Adipose tissue (tissue), 3 donors: Measurements from ENCODE around the gene PHLDA3. TPM values are rescaled to one million over a fixed set of nuclear protein-coding genes. Genes with fewer than 3 reads are reported as not detected.
"Not testable (repeated sequence)": the region's sequence is repeated elsewhere in the genome, so short reads cannot be mapped to it uniquely, and the experiment has no call there.

Experiments
- H3K27ac ChIP-seq: one replicate; pipeline ENCODE4 v1.5.1; 2013; ENCODE audit warnings: low read depth, low read length
- WGBS, 3 donors: extraction: QIAGEN DNeasy Blood & Tissue Kit; methylation state at CpG; one replicate each; pipeline ENCODE4 v1.1.7; 2013; 5-methylcytosine and 5-hydroxymethylcytosine counted together
- polyA plus RNA-seq, 3 donors: library from polyadenylated mRNA; stranded (reverse); fragments of 200-250 nt; gene quantifications; one replicate each; pipeline ENCODE4 v1.2.3, GENCODE V29; 2013
- donor health status: healthy with polysubstance abuse.
- donor health status: Bipolar disorder and iron deficiency.
- donor health status: healthy.

PHLDA3 gene
- polyA plus RNA-seq, 3 donors, result 15.1 to 390 (median 61.0) TPM

DNA sequence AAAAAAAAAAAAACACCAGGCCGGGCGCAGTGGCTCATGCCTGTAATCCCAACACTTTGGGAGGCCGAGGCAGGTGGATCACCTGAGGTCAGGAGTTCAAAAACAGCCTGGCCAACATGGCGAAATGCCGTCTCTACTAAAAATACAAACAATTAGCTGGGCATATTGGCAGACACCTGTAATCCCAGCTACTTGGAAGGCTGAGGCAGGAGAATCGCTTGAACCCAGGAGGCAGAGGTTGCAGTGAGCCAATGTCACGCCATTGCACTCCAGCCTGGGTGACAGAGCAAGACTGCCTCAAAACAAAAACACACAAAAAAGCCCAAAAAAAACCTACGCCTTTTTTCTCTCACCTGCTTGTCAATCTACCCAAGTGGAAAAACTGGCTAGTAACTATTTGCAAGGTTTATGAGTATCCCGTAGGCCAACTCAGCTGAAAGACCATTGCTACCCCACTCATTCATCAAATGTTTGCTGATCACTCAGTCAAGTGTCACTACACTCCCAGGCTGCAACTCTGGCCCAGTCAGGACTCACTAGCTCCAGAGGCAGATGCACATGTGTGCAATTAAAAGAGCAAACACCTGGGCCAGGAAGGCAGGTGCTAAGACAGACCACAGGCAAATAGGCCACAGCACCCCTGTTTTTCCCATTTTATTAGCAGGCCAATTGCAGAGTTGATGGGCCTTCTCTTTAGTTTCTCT lies 36.0 kb upstream of the PHLDA3 start:
- 74 to 90% (median 88%) methylated on average over 9 of the region's 9 CpGs for WGBS, 3 donors
- H3K27ac ChIP-seq, result no peak overlapping the region

DNA sequence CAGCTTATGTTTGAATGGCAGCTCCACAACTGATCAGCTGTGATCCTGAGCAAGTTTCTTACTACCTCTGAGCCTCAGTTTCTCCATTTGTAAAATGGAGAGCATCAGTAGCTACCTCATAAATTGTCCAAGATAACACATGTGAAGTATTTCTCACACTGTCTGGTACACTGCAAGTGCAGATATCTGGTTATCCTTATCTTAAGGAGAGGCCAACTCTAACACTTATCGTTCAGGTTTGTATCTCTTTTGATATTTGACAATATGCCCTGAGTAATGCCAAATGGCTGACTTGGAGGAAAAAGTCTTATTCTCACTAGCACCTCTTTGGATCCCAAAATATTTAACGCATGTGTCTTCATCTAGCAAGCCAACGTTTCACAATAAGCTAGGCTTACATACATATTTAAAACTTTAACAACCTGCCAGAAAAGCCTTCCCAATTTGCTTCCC lies 35.2 kb upstream of the PHLDA3 start:
- no peak overlapping the region for H3K27ac ChIP-seq
- WGBS, 3 donors, result 53 to 66% (median 53%) methylated on average over 3 of the region's 3 CpGs

DNA sequence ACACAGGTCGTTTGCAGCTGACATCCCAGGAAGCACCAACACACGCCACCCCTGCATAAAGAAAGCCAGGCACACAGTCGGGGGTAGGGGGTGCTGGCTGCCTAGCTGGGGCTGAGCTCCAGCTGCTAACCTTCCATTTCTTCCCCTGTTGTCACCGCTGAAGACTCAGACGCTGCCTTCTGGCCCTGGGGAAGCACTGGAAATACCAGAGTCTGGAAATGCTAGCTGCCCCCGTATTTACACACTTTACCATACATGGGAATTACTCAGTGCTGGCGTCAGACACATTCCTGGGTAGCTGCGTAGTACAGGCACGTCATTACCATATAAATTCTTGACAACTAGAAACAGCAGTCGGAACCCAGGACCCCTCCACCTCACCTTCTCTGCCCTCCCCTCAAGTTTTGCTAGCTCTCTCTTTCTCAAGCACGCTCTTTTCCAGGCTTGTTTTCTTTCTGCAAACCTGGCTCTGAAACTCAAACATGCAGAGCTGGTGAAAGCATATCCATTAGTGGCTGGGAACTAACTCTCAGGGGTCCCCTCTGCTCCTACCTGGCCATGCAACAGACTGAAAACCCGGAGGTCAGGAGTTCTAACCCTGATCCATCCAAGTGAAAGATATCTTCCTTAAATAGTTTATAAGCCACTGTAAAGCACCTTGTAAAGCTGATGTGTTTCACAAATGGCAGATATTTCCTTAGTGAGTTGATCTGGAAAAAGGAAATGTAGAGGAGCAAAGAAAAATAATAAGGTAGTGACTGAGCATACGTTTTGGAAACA lies 34.6 kb upstream of the PHLDA3 start:
- H3K27ac ChIP-seq, result no peak overlapping the region
- WGBS, 3 donors, result 29 to 49% (median 41%) methylated on average over 13 of the region's 13 CpGs

DNA sequence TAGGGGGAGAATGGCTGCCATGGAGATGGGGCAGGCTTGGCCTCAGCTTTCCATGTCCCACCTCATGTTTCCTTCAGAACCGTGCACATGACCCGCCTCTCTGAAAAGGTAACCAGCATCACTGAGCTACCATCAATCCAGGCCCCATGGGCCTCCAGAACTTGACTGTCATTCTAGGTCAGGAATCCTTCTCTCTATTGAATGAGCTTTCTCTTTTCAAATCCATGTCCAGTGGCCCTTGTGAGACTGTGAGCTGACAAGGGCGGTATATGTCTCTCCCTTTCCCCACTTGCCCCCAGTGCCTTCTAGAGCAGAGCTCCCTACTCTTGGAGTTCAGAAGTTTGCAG lies 33.5 kb upstream of the PHLDA3 start:
- no peak overlapping the region for H3K27ac ChIP-seq
- WGBS, 3 donors, result 70 to 84% (median 83%) methylated on average over 3 of the region's 3 CpGs

DNA sequence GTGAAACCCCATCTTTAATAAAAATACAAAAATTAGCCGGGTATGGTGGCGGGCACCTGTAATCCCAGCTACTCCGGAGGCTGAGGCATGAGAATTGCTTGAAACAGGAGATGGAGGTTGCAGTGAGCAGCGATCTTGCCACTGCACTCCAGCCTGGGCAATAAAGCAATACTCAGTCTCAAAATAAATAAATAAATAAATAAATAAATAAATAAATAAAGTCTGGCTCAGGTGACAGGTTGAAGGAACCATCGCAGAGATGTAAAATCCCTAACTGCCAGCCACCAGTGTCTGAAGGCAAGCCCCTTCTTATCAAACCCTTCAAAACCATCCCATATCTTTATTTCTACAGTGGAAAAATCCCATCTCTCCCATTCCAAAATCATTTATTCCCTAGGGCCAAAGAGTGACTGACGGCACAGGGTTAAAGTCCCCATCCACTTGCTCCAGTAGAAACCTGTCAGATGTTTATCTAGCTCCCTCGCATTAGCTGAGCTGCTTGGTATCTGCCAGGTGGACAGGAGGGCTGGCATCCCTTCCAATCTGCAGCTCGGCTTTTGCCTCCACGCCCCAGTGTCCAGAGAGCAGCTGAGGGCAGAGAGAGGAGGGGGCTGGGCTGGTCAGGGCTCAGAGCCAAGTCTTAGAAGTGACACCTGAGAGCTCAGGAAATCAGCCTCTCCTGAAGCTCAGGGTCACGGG lies 33.0 kb upstream of the PHLDA3 start:
- 50 to 84% (median 72%) methylated on average over 10 of the region's 10 CpGs for WGBS, 3 donors
- no peak overlapping the region for H3K27ac ChIP-seq

DNA sequence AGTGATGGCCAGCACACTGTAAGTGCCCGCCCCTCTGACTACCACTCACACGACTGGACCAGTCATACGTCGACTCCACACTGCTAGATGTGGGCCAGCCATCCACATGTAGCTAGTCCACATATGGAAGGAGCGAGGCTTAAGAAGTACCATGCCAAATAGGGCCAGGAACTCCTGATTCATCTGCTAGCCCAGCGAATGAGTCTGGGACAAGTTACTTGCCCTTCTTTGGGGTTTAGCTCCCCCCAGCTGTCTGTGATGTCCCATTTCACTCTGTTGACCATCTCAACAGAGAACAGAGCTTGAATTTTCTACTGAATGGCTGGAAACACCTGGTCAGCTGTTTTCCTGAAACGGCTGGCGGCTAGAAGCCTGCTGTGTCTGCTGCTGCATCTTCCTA lies 32.2 kb upstream of the PHLDA3 start:
- no peak overlapping the region for H3K27ac ChIP-seq
- WGBS, 3 donors, result 76 to 92% (median 85%) methylated on average over 8 of the region's 8 CpGs

DNA sequence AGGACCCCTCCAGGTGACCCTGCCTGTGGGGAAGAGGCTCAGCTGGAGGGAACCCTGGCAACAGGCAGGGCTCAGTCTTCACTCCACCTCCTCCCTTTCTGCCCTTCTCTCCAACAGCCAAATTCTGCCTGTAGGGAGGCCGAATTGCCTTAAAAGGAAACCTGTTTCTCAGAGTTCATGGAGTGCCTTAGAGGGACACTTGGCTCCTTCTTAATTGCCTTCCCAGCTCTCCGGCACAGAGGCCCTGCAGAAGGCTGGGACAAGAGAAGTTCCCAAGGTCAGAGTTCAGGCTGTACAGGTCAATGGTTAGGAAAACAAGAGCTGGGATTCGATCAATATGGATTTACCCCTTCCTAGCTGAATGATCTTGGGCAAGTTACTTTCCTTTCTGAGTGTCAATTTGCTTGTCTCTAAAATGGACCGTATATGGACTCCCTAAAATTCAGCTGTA lies 31.7 kb upstream of the PHLDA3 start:
- H3K27ac ChIP-seq, result no peak overlapping the region
- 35 to 58% (median 49%) methylated on average over 4 of the region's 4 CpGs for WGBS, 3 donors

DNA sequence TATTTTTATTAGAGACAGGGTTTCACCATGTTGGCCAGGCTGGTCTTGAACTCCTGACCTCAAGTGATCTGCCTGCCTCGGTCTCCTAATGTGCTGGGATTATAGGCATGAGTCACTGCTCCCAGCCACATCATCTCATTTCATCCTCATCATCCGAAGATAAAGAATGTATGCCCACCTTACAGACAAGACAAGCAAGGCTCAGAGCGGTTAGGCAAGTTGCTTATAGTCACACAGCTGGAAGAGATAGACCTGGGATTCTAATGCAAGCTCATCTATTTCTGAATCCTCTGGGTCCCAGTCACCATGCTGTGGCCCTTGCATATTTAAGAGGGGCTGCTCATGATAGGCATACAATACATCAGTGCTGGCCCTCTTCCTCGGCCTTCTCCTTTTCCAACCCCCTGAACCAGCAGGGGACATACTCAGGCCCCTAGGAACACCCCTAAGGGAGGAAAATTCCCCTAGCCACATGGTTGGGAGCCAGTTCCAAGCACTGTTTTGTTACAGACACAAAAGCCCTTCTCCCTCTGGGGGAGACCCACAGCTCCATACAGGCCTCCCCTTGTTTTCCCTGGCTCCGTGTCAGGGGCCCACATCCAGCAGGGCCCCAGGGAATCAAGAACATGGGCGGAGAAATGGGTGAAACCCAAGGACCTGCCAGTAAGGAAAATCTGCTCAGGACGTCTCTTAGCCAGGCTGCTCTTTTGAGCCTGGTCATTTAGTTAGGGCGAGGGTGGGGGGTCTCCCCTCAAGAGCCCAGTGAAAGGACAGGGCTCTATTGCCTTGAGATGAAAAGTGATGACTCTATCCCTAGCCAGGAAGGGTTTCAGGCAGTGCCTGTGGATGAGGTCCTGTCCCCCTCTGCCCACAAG lies 31.0 kb upstream of the PHLDA3 start:
- H3K27ac ChIP-seq, result no peak overlapping the region
- 73 to 75% (median 73%) methylated on average over 8 of the region's 8 CpGs for WGBS, 3 donors

DNA sequence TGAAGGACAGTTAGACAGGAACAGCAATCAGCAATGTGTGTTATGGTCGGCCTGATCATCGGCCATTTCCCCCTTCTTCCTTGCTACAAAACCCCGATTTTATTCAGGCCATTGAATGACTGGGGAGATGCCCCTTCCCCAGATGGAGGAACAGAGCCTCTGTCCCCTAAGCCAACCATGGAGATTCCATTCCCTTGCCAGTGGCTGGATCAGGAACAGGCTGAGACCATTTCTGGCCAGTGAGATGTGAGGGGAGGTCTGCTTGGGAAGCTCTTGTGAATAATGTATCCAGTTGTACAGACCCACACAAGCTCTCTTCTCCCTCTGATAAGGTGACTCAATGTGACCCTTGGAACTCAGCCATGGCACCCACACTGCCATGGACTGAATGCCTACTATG lies 30.2 kb upstream of the PHLDA3 start:
- 91 to 93% (median 92%) methylated on average over 3 of the region's 3 CpGs for WGBS, 3 donors
- H3K27ac ChIP-seq, result no peak overlapping the region

DNA sequence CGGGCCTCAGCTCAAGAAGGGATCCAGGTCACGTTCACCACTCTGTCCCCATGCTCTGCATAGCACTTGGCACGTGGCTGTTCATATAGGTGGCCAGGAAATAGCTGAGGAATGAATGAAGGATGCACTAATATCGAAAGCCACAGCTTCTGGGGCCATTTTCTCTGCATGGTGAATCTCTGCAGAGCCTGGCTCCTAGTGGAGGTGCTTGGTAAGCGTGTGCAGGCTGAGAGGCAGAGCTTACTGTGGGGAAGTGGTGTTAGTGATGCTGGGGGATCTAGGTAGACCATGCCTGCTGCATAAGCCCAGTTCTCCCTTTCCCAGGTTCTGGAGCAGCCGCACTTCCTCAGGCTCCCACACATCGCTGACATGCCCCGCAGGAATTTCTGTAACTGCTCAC lies 29.6 kb upstream of the PHLDA3 start:
- WGBS, 3 donors, result 92 to 96% (median 92%) methylated on average over 8 of the region's 8 CpGs
- no peak overlapping the region for H3K27ac ChIP-seq

DNA sequence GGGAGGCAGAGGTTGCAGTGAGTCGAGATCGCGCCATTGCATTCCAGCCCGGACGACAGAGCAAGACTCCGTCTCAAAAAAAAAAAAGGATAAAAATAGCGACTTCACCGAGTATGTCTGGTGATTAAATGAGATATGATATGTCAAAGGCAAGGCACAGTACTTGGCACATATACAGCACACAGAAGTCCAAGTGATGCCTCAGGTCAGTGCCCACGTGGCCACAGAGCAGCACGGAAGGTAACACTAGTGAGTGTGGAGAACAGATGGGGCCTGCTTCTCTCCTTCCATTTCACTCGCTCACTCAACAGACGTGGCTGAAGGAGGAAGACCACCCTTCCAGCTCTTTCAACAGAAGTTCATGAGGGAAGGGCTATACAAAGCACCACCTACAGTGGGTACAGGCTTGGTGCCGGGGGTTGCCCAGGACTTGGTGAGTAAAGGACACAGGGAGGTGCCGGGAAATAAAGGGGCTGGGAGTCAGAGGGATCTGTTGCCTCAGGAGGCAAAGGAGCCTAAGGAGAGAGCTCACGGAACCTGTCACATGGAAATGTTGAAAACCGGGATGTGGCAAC lies 29.0 kb upstream of the PHLDA3 start:
- WGBS, 3 donors, result 83 to 94% (median 89%) methylated on average over 15 to 16 of the region's 16 CpGs

DNA sequence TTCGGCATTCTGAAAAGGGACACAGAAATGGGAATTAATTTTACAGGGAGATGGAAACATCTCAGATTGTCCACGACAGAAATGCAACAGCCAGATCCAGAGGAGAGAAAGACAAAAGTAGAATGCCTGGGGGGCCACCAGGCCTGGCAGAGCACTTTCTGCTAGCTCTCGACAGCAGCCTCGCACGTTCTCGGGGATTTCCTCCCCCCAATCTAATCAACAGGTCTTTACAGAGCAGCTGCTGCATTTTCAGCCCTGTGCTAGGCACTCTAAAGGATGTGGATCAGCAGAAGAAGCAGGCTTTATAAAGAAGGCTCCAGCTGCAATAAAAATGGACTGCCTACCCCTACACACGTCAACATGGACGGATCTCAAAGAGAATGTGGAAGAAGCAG lies 27.3 kb upstream of the PHLDA3 start:
- 66 to 72% (median 66%) methylated on average over 8 of the region's 8 CpGs for WGBS, 3 donors

More for the DNA sequence above, 29.0 kb upstream of the PHLDA3 start:
- no peak overlapping the region for H3K27ac ChIP-seq

DNA sequence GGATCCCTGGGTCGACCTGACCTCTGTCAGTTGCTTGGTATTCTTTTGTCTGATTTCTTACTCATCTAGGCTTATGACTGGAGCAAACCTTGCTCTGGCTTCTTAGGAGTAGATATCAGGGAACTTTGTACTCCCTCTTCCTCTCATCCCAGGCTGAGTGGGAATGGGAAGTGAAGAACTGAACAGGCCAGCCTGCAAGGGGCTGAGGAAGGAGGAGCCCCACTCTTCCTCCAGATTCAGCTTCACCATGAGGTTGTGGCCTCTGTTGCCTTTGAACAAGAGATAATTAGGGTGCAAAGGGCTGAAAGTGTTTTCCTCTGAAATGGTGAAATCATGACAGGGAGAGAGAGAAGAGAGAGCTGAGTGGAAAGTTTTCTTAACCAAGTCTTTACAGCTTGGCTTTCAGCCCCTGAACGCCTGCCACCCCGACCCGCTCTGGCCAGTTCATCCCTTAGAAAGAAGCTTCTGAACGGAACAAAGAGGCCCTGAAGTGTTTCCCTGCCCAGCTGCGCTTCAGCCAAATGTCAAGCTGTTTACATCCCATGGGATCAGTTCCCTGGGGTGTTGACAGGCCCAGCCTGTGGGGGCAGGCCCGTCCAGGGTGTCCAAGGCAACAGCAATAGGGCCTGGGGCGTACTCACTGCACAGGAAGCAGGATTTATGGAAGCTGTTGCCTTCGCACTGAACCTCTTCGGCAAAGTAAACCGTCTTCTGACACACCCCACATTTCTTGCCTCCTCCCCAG lies 26.7 kb upstream of the PHLDA3 start:
- 50 to 57% (median 57%) methylated on average over 11 of the region's 11 CpGs for WGBS, 3 donors
- H3K27ac ChIP-seq, result no peak overlapping the region

More for the DNA sequence above, 27.3 kb upstream of the PHLDA3 start:
- no peak overlapping the region for H3K27ac ChIP-seq

DNA sequence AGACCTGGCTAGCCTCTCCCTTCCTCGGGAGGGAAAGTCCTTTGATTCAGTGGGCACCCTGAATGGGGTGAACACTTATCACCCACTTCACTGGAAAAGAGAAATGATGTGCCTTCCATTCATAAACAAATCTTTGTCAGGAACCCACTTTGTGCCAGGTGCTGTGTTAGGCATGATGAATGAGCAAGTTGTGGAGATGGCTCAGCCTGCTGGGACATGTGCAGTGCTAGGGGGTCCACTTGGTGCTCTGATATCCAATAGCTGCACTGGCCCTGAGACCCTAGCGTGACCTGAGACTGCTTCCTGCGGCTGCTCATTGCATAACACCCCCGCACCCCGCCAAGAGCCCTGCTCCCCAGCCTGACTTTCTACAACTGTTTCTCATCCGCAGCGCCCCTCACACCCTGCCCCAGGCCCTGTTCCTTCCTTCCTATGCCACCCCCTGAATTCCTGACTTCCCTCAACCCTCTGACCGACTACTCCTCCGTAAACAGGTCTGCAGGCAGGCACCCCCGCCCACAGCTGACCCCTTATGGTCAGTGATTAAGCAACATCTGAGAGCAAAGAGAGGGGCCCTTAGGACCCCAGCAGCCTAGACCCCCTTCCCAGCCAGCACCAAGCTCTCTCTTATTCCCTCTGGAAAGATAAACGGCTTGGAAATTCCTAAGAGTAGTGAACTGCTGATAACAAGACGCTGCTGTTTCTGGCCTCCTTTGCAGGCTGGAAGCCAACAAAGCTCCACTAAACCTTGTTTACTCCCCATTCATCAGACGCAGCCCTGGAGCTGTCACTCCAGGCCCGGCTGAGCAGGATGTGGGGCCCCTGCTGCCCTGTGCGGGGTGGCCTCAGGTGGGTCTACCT lies 25.0 kb upstream of the PHLDA3 start:
- peak overlapping the region; percentile 9 for H3K27ac ChIP-seq
- 25 to 38% (median 31%) methylated on average over 15 of the region's 15 CpGs for WGBS, 3 donors

DNA sequence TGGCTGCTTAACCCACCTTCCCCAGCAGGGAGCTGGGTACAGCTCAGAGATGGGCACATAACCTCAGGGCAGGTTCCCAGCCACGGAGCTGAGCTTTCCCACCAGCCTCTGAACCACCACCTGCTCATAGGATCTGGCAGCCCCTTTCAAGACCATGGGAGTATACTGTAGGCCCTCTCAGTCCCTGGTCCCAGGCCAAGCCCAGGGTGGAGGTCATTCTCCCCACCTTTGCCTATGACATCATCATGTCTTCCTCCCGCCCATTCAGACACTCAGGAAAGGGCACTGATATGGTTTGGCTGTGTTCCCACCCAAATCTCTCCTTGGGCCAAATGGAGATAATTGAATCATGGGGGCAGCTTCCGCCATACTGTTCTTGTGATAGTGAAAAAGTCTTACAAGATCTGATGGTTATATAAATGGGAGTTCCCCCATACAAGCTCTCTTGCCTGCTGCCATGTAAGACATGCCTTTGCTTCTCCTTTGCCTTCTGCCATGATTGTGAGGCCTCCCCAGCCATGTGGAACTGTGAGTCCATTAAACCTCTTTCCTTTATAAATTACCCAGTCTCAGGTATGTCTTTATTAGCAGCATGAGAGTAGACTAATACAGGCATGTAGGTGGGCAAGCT lies 24.2 kb upstream of the PHLDA3 start:
- 88 to 93% (median 89%) methylated on average over 3 of the region's 3 CpGs for WGBS, 3 donors
- not testable (repeated sequence) for H3K27ac ChIP-seq

DNA sequence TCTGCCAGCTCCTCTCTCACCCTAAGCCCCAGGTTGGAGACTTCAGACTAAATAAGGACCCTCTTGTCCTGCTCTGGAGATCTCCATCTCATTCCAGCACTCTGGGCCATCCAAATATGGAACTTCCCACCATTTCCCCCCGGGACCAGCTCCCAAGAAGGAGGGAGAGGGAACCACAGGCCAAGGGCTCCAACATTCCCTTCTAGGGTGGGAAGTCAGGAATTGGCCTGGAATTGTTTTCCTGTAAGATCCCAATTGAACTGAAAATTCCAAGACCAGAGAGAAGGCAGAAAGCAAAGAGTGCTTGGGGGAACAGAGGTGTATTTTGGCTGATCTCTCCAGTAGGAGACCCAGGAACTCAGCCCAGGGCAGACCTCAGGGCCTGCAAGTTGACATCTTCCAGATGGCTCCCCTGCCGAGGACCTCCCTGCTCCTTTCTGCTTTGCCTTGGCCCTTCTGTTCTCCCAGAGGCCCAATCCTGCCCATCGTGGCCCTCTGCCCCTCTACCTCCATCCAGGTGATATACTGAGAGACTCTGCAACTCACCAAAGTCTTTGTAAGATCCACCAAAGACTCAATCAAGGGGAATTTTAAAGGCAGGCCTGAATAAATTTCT lies 23.0 kb upstream of the PHLDA3 start:
- no peak overlapping the region for H3K27ac ChIP-seq
- WGBS, 3 donors, result 69 to 89% (median 70%) methylated on average over 3 of the region's 3 CpGs
